GM12874 (cell line): ENCODE measurements around the gene CHD1L.

ENCODE experiments used
- TF ChIP-seq, protein P1 (sequence below): IDR thresholded peaks from 2 replicates; pipeline ENCODE4 v1.5.1; 2011; ENCODE audit warnings: low read depth, mild to moderate bottlenecking, control low read depth, low read length, moderate library complexity; ENCODE audit not compliant: insufficient read depth

The CHD1L gene

DNA sequence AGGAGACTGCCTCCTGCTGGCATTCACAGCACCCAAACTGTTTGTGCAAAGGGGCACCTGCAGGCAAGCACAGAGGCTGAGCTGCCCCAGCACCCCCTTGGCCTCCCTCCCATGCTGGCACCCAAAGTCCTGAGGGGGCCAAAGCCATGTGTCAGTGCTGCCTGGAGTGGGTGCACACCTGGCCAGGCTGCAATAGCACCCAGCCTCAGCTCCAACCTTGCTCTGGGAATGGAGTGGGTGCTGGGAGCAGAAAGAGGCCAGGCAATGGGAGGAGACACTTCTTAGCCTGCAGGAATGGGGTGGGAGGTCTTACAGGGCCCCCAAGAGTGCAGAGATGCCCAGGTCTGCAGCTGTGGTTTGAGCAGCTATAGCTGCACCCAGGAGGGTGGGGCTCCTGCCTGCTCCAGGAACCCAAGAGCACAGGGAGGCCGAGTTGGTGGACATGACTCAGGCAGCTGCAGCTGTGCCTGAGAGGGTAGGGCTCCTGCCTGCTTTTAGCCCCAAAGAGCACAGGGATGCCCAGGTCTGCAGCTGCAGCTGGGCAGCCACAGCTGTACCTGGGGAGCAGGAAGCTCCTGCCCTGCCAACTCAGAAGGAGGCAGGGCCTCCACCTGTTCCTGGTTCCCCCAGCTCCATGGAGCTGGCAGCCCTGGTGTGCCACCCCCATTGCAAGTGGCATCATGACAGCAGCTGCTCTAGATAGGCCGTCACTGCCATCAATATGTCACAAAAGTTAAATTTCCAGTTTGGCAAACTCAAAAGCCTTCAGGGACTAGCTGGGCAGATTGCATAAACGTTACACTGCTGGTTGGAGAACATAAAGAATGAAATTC is 5.3 kb upstream of the CHD1L start:
- TF ChIP-seq, protein P1, sequence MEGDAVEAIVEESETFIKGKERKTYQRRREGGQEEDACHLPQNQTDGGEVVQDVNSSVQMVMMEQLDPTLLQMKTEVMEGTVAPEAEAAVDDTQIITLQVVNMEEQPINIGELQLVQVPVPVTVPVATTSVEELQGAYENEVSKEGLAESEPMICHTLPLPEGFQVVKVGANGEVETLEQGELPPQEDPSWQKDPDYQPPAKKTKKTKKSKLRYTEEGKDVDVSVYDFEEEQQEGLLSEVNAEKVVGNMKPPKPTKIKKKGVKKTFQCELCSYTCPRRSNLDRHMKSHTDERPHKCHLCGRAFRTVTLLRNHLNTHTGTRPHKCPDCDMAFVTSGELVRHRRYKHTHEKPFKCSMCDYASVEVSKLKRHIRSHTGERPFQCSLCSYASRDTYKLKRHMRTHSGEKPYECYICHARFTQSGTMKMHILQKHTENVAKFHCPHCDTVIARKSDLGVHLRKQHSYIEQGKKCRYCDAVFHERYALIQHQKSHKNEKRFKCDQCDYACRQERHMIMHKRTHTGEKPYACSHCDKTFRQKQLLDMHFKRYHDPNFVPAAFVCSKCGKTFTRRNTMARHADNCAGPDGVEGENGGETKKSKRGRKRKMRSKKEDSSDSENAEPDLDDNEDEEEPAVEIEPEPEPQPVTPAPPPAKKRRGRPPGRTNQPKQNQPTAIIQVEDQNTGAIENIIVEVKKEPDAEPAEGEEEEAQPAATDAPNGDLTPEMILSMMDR = no peak

DNA sequence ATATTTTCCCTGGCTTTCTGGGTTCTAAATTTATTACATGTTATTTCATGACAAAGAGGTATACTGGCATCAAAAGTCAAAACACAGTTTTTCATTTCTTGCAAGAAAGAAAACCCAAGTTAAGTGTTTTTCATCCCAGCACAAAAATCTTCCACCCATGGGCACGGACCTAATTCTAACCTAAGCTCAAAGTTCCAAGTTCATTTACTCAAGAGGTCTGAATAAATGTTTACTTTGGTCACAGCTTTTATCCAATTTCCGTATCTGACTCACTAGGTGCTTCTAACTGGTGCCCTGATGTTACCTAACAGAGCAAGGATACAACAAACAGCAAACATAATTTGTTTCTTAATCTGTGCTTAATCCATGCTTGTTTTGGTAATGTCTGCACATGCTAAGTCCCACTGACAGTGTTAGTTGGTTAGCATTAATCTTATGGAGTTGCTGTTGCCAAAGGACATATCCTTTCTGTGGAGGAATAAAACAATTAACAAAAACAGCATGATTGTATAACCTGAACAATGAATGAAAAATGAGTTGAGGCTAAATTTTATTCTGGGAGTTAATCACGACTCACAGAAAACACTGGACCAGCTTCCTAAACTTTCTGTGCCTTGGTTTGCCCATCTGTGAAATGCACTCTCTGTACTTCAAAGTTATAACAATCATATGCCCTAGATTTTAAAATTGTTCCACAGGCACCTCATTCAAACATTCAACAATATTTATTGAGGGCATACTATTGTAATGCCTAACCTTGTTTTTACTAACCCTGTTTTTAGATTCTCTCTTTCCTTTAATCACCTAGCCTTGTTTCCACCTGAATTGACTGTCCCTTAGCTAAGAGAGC is 4.2 kb upstream of the CHD1L start:
- TF ChIP-seq, protein P1 = no peak

DNA sequence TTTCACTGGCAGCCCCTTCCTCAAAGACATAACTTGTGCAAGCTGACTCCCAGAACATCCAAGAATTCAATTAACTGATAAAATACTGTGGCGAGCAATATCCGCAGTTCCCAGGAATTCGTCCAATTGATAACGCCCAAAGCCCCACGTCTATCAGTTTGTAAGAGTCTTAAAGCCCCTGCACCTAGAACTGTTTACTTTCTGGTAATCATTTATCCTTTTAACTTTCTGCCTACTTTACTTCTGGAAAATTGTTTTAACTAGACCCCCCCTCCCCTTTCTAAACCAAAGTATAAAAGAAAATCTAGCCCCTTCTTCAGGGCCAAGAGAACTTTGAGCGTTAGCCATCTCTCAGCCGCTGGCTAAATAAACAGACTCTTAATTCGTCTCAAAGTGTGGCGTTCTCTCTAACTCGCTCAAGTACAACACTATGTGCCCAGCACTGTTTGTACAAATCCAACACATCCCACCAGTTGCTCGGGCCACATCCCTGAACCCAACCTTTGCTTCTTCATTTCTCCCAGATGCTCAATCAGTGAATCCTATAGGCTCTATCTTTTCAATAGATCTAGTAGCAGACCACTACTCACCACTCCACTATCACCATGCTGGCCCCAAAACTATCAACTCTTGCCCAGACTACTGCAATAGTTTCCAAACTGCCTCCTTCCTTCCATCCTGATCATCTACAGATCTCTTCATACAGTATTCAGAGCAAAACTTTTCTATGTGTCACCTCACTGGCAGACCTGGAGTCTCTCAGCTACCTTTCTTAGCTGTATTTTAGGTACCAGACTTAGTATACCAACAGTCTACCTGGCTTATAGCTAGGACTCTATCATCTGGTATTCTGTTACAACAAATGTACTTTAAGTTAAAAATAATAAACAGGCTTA is 3.3 kb upstream of the CHD1L start:
- TF ChIP-seq, protein P1 = no peak

DNA sequence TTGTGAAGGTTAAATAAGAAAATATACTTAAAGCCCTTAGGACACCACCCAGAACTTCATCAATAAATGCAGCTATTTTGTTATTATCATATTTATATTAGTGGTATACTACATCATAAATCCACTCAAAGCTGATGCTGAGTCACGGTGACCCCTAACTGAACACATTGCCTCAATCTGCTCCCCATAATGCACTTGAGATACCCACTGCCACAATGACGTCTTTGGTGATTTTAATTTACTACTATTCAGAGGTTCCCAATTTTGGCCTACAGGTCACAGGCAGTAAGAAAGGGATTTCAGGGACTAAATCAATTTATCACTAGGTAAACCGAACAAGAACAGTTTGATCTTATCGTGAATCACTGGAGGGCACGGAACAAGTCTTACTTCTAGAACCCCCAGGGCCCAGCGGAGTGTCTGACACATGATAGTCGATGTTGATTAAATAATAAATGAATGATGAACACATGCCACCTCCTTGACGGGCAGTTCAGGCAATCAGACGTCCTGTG is 493 bp upstream of the CHD1L start:
- TF ChIP-seq, protein P1 = no peak

DNA sequence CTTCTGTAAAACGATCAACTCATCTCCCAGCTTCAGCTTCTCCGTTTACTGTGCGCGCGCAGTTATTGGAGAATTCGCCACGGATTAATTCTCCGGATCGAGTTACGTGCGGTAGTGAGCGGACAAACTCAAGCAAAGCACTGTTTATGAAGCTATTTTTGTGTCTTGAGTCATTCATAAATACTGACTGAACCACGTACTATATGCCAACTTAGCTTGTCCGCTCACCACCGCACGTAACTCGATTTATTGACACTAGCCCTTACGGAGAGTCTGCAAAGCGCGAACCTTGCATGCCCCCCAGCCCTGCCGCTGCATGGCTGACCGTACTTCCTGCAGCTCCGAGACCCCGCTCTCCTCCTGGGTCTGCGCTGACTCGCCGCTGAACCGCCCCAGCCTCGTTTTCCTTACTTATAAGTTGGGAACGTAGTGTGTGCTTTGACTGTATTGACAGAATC is 773 bp downstream of the CHD1L start:
- TF ChIP-seq, protein P1 = no peak

DNA sequence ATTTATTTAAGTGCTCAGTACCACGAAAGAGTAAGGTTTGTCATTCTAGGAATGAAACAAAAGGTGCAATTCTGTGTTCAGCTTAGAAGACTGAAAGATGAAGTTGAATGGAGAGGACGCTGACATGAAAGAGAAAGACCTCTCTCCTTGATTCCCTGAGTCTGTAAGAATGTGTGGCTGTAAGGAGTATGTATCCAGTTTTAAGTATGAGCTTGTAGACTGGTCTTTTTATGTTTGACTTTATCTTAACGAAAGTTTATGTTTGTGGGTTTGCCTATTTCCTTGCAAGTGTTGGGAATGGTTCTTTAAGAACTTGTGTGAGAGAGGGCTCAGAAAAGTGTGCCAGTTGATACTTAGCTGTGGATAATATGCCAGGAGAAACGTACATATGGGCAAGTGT is 1.4 kb downstream of the CHD1L start:
- TF ChIP-seq, protein P1 = no peak
